HG03565 (cell line): ENCODE measurements around the gene COMMD8.

Experiments used
- ATAC-seq: cut with Tn5 transposase; IDR thresholded peaks from one replicate; pipeline ENCODE4 v1.9.1; 2021; ENCODE audit warnings: mild to moderate bottlenecking, moderate library complexity; ENCODE audit not compliant: unreplicated experiment

COMMD8 gene

GRCh38 chr4:47473141-47473750 is 9.7 kb upstream of the COMMD8 start:
- no peak for ATAC-seq

- no peak for ATAC-seq
Observed at GRCh38 chr4:47471591-47471990, 8.1 kb upstream of the COMMD8 start.

- no peak for ATAC-seq
Observed at GRCh38 chr4:47471064-47471463, 7.6 kb upstream of the COMMD8 start.

GRCh38 chr4:47469951-47470350 is 6.4 kb upstream of the COMMD8 start:
- ATAC-seq: no peak

GRCh38 chr4:47468706-47469365 is 5.3 kb upstream of the COMMD8 start:
- ATAC-seq: no peak

- ATAC-seq: no peak
Observed at GRCh38 chr4:47466056-47466785, 2.7 kb upstream of the COMMD8 start.

- ATAC-seq: peak; percentile 25
Observed at GRCh38 chr4:47465004-47465403, 1.5 kb upstream of the COMMD8 start.

GRCh38 chr4:47462799-47463234 is 685 bp downstream of the COMMD8 start:
- ATAC-seq: no peak

- ATAC-seq: no peak
Observed at GRCh38 chr4:47451657-47452056, 11.8 kb downstream of the COMMD8 start.

- no peak for ATAC-seq
Observed at GRCh38 chr4:47444031-47444430, 19.5 kb downstream of the COMMD8 start.

- peak; percentile 74 for ATAC-seq
Observed at GRCh38 chr4:47442980-47443379, 20.5 kb downstream of the COMMD8 start.

- no peak for ATAC-seq
Observed at GRCh38 chr4:47434931-47435330, 28.6 kb downstream of the COMMD8 start.

GRCh38 chr4:47432749-47433148 is 30.8 kb downstream of the COMMD8 start:
- no peak for ATAC-seq

- no peak for ATAC-seq
Observed at GRCh38 chr4:47427935-47428334, 35.6 kb downstream of the COMMD8 start.

GRCh38 chr4:47425628-47426027 is 37.9 kb downstream of the COMMD8 start:
- no peak for ATAC-seq

- ATAC-seq: no peak
Observed at GRCh38 chr4:47419296-47419695, 44.2 kb downstream of the COMMD8 start.

GRCh38 chr4:47418147-47418546 is 45.4 kb downstream of the COMMD8 start:
- ATAC-seq: no peak

GRCh38 chr4:47415719-47416118 is 47.8 kb downstream of the COMMD8 start:
- ATAC-seq: peak; percentile 62

GRCh38 chr4:47413521-47413920 is 50.0 kb downstream of the COMMD8 start:
- no peak for ATAC-seq

GRCh38 chr4:47410271-47410670 is 53.2 kb downstream of the COMMD8 start:
- ATAC-seq: no peak

- ATAC-seq: no peak
Observed at GRCh38 chr4:47406408-47406807, 57.1 kb downstream of the COMMD8 start.
